ENCODE measurements around the gene NAGS. TPM values are rescaled to one million over a fixed set of nuclear protein-coding genes. Genes with fewer than 3 reads are reported as not detected.
"Not testable (repeated sequence)": the region's sequence is repeated elsewhere in the genome, so short reads cannot be mapped to it uniquely, and the experiment has no call there.

Gene NAGS
- total RNA-seq, 1 donor from 2014 or later = 2.4 TPM

GRCh38 chr17:44039829-44040635 is 35.6 kb downstream of the NAGS start:
- ATAC-seq = peak; percentile 43

- ATAC-seq = no peak
Observed at GRCh38 chr17:44043272-44043696, 38.9 kb downstream of the NAGS start.

DNA sequence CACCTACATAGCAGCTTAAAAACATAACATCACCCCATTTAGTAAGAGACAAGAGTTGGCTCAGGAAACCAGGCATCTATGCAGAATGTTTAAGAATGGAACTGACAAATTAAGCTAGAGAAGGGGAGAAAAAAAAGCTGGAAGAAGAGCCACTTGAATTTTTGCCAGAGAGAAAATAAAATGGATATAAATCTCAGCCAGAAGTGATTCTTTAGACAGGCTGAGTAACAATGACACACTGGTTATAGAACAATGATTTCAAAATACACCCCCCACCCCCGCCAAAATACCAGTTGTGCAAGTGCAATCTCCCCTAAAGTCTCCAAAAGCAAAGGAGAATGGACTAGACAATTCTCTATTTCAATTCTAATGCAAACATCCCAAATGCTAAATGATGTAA is 39.6 kb downstream of the NAGS start:
- ATAC-seq = peak; percentile 24

DNA sequence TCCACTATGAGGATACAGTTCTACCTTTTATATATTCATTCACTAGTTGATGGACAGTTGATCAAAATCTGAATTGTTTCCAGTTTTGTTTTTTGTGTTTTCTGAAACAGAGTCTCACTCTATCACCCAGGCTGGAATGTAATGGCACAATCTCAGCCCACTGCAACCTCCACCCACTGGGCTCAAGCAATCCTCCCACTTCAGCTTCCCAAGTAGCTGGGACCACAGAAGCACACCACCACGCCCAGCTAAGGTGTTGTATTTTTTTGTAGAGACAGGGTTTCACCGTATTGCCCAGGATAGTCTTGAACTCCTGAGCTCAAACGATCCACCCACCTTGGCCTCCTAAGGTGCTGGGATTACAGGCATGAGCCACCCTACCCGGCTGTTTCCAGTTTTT is 41.1 kb downstream of the NAGS start:
- ATAC-seq = no peak

- ATAC-seq = not testable (repeated sequence)
Observed at GRCh38 chr17:44046893-44047292, 42.5 kb downstream of the NAGS start.

DNA sequence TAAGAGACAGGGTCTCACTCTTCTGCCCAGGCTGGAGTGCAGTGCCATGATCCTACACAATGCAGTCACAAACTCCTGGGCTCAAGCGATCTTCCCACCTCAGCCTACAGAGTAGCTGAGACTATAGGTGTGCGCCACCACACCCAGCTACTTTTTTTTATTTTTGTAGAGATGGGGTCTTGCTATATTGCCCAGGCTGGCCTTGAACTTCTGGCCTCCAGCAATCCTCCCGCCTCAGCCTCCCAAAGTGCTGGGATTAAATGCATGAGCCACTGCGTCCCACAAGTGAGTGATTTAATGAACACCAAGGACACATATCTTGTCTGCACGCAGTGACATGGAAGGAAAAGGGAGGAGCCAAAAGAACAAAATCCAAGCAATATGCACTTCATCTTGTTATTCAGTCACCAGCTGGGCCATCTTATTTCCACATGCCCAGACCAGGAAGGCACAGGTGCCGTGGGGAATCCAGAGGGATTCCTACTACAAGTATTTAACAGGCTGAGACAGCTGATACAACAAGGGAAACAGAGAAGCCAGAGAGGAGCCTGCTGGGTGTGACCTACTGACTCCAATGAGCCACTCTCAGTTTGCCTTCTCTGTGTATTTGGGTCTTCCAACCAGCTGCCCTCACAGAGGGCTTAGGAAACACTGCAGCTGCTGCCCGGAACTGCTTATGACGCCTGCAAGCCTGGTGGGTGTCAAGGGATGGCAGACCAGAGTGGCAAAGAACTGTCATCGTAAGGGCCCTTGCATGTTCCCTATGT is 45.1 kb downstream of the NAGS start:
- no peak for ATAC-seq

- no peak for ATAC-seq
Observed at GRCh38 chr17:44053125-44053872, 48.9 kb downstream of the NAGS start.

Other genes starting within 250 kb of the NAGS start
- gene SOST, start 245.8 kb upstream of the NAGS start, total RNA-seq = not detected
- 36.3 TPM for gene DUSP3, start 225.6 kb upstream of the NAGS start, total RNA-seq
- gene CFAP97D1, start 224.2 kb upstream of the NAGS start, total RNA-seq = not detected
- 2.8 TPM for gene MPP3, start 171.5 kb upstream of the NAGS start, total RNA-seq
- gene CD300LG, start 157.4 kb upstream of the NAGS start, total RNA-seq = 0.28 TPM
- gene MPP2, start 97.1 kb upstream of the NAGS start, total RNA-seq = 0.32 TPM
- gene PPY, start 62.1 kb upstream of the NAGS start, total RNA-seq = not detected
- not detected for gene PYY, start 50.7 kb upstream of the NAGS start, total RNA-seq
- gene TMEM101, start 10.3 kb downstream of the NAGS start, total RNA-seq = 23.2 TPM
- gene LSM12, start 62.0 kb downstream of the NAGS start, total RNA-seq = 41.8 TPM
- gene G6PC3, start 66.1 kb downstream of the NAGS start, total RNA-seq = 24.0 TPM
- 32.0 TPM for gene HDAC5, start 119.0 kb downstream of the NAGS start, total RNA-seq
- 6.3 TPM for gene HROB, start 137.3 kb downstream of the NAGS start, total RNA-seq
- gene ASB16, start 166.1 kb downstream of the NAGS start, total RNA-seq = not detected
- 18.2 TPM for gene TMUB2, start 182.3 kb downstream of the NAGS start, total RNA-seq
- 61.6 TPM for gene ATXN7L3, start 195.3 kb downstream of the NAGS start, total RNA-seq
- 60.7 TPM for gene UBTF, start 215.1 kb downstream of the NAGS start, total RNA-seq